GM18951 (cell line): ENCODE data around the gene CD80.
"Not testable (repeated sequence)": the region's sequence is repeated elsewhere in the genome, so short reads cannot be mapped to it uniquely, and the experiment has no call there.

Experiments
- POLR2A ChIP-seq: IDR thresholded peaks from 4 replicates; pipeline ENCODE4 v1.6.1; 2011; ENCODE audit warnings: mild to moderate bottlenecking; ENCODE audit not compliant: insufficient read length, insufficient read depth; ENCODE audit errors: extremely low read depth
- in situ Hi-C: fragments of 300-500 bp; cut with MboI; formaldehyde crosslinking; loops from one replicate; pipeline ENCODE4 v1.12.0; 2022; ENCODE audit warnings: low sequenced_read_pairs, mixed read lengths, inconsistent platforms; ENCODE audit not compliant: unreplicated experiment

The CD80 gene, protein sequence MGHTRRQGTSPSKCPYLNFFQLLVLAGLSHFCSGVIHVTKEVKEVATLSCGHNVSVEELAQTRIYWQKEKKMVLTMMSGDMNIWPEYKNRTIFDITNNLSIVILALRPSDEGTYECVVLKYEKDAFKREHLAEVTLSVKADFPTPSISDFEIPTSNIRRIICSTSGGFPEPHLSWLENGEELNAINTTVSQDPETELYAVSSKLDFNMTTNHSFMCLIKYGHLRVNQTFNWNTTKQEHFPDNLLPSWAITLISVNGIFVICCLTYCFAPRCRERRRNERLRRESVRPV

DNA sequence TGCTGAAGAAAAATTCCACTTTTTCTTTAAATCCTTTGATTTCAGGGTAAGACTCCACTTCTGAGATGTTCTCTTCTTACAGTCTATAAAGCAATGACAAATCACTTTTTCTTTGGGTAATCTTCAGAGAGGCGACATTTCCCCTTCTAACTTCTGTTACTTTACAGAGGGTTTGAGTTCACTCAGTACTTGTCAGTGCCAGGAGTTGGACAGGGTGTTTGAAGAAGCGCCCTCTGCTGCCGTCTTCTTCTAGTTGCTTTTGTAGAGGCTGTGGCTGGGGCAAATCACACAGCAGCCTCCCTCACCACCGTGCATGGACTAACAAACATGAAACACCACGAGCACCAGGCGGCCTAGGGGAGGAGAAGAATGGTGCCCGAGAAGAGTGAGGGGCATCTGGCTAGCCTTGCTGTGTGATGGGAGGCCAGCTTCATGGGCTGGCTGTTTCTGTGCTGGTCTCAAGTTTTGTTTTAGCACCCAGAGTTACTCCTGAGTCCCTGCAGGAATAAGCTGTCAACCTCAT is at the start of gene CD80:
CD80 (minus strand) TSS at position 174 of the 523 bp plus-strand sequence. CDS start 1,886 bp downstream, outside the sequence.
- in situ Hi-C loops = no loop called here
- peak; percentile 50 for TF ChIP-seq POLR2A

DNA sequence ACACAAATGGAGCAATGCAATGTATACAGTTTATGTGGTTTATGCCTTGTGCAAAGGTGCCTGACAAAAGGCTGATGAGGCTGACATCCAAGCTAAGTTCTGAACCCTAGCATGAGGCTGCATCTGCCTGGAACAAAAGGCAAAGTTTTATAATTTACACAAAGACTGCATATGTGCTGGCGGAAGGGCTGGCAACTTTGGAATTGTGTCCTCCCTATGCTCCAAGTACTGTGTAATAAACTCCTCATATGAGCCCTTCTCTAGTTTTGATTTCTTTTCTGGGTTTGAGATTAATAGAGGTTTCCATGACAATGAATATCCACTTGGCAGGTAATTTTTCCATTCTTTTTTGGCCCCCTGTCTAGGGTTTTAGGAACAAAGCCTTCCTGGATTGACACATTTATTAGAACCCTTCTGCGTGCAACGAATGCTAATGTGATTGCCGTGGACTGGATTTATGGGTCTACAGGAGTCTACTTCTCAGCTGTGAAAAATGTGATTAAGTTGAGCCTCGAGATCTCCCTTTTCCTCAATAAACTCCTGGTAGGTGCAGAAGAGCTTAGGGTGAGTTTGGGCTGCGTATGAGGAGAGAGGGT is 49.1 kb upstream of the CD80 start:
- in situ Hi-C loops = no loop called here
- TF ChIP-seq POLR2A = no peak

DNA sequence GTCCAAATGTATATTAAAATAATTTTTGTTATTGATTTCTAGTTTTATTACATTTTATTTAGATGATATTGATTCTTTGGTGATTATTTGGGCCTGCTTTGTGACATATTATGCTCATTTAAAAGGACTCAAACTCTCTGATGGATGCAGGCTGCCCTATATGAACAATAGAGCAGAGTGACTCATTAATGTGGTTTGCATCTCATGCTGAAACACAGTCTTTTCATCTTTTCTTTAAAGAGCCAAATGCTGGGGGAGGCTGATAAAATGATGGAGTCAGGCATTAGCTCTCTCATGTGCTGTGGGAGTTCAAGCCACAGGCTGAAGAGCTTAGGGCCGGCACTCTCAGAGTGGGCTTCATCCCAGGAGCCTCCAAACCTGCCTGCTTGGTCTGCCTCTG is 45.5 kb upstream of the CD80 start:
- TF ChIP-seq POLR2A = no peak
- in situ Hi-C loops = no loop called here

DNA sequence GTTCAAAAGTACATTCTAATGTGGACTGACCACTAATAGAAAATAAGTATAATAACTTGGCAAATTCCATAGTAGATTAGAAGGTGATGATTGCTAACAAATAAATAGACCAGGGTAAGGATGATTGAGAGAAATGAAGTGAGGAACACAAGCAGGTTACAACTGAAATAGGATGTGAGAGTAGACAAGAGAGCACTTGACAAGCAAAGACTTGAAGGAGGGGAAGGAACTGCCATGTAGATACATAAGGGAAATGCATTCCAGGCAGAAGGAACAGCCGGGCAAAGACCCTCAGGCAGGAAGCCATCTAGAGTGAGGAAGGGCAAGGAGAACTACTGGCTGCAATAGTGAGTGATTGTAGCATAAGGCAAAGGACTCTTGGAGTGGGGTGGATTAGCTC is 43.3 kb upstream of the CD80 start:
- in situ Hi-C loops = no loop called here
- no peak for TF ChIP-seq POLR2A

DNA sequence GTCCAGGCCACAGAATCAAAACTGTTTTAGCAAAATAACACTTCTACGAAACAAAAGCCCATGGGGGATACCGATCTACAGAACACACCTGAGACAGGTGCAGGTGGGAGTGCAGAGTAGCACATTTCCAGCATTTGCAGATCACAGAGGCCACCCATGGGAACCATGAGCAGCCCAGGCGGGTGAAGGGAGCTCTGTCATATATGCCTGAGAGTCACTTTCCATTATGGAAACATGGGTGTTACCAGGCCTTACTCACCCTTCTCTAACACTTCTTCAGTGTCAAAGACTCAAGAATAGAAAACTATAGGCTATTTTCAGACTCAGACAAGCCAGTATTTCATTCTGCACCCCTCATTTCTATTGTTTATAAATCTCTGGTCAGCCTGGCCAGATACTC is 41.7 kb upstream of the CD80 start:
- no peak for TF ChIP-seq POLR2A
- in situ Hi-C loops = no loop called here

DNA sequence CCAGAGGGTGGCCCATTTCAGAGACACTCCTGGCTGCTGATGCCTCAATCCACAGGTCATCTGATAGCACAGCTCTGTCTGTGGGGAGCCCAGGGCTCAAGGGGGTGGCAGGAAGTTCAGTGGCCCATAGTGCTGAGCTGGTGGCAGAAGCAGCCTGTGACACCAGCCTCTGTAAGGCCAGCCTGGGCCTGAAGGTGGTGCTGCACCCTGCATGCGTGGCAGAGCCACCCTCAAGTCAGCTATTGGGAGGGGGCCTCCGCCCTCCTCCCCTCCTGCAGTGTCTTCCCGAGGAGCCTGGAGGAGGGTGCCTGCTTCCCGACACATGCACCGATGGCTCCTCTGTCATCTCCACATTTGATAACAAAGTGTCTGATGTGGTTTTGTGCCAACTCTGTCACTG is 41.3 kb upstream of the CD80 start:
- peak; percentile 47 for TF ChIP-seq POLR2A
- in situ Hi-C loops = no loop called here

DNA sequence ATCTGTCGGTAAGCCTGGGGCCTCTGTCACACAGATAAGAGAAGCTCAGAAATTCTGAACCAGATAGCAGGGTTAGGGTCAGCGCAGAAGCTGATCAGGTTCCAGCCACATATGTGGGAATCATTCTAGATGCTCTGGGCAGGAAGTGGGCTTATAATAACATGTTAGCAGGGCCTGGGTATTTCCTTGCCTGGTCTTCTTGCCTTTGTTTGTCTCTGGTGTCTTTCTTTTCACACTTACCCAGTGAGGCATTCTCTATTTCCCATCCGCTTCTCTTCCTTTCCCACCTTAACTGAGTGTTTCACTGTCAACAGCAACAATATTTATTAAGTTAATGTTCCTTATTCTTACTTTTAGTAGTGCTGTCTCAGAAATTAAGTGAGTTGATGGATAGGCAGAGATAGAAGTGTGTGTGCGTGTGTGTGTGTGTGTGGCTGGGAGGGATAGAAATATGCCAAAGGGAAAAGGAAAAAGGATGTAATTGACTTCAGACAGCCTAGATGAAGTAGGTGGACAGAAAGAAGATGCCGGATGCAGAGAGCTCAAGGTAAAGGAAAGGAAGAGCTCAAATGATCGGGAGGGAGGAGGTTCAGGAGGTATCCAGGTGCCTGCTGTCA is 40.3 kb upstream of the CD80 start:
- in situ Hi-C loops = no loop called here
- no peak for TF ChIP-seq POLR2A

DNA sequence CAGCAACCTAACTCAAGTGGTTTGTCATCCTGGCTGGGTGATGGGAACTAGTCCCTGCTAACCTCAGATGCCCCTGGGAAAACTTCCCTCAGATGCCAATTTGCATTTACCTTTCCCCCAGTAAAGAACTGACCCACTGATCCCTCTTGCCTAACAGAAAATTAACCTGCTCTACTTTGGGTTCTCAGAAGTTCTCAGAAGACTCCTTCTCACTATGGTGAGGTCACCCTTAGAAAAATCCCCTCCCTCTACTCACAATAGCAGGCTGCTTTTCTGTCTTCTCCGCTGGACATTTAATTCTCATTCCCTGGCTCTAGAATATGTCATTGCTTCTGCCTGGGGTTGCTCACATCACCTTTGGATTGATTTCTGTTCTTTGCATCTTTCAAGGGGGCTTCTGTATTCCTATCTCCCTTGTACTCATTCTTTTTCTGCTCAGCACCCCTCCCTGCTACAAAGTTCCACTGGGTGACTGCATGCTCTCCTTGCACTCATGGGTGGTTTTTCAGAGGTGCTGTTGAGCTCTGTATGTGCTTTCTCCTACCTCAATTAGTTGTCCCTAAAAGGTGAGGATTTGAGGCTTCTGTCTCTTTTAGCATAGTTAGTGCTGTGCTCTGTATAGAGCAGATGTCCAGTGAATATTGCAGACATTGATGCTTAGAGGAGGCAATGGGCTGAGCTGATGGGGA is 39.1 kb upstream of the CD80 start:
- TF ChIP-seq POLR2A = peak; percentile 25
- in situ Hi-C loops = no loop called here

DNA sequence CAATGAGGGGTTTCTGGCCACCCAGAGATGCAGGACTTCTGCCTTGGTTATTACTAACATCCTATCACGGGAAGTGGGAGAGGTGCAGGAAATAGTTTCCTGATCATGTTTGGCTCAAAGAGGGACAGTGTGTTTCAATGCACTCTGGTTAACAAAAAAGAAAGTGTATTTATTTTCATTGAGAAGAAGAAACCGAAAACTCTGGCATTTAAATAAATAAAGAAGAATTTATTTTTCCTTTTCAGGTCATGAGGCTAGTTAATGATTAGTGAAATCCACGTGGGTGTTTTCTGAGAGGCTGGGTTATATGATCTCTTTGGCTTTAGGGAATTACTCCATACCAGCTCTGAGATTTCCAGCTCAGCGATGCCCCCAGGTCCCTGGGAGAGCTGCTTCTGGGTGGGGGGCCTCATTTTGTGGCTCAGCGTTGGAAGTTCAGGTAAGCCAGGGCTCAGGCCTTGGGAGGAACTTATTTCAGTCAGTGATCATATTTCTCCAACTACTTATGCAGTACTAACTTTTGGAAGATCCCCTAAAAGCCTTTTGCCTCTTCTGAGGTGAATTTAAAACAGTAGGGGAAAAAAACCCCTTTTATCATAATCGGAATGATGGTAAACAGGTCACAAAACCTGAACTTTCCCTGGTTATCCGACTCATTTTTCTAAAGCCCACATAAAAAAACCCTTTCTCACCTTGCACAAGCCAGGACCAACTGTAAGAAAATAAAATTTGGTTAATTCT is 38.3 kb upstream of the CD80 start, which contains the start of gene PLA1A:
PLA1A (plus strand) TSS at position 338 of the 741 bp plus-strand sequence; CDS start at position 367, 29 bp downstream.
- in situ Hi-C loops = no loop called here
- TF ChIP-seq POLR2A = peak; percentile 45

DNA sequence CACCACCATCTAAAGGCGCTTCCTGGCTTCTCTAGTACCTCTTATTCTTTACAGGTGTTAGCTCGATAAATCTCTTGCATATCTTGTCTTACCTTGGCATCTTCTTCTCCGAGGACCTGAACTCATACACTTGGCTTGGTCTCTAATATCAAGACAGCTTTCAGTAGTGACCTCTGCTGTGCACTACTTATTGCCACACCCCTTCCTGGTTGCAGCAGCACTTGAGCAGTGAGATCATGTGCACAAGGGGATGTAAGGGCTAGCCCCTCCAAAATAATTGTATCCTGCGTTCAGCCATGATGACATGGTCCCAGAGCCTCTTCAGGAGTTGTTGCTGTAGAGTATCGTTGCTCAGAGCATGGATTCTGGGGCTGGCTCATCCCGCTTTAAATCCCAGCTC is 37.0 kb upstream of the CD80 start:
- in situ Hi-C loops = no loop called here
- no peak for TF ChIP-seq POLR2A

DNA sequence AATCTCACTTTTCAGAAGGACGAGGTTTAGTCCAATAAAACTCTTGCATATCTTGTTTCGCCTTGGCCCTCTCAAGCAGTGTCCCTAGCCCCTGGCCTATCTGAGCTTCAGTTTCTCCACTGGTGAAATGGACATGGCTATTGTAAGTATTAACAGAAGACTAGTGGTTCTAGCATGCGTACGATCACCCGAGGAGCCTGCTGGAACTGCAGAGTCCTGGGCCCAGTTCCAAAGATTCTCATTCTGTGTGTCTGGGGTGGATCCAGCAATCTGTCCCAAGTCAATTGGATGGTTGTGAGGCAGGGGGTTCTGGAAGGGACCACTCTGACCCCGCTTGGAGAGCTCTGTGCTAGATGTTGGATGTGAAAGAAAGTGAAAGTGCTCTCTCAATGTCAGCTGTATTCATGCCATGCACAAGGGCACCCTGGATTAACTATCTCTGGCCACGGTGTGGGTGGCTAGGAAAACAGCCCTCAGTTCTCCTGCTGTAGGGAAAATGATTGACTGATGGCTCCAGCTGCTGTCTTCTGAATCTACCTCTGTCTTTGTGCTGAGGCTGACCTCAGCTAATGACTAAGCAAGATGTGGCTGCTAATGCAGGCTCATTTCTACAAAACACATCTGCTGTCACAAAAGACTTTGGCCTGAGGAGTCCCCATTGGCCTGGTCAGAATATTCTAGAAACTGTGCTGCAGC is 36.4 kb upstream of the CD80 start:
- no peak for TF ChIP-seq POLR2A
- in situ Hi-C loops = no loop called here

DNA sequence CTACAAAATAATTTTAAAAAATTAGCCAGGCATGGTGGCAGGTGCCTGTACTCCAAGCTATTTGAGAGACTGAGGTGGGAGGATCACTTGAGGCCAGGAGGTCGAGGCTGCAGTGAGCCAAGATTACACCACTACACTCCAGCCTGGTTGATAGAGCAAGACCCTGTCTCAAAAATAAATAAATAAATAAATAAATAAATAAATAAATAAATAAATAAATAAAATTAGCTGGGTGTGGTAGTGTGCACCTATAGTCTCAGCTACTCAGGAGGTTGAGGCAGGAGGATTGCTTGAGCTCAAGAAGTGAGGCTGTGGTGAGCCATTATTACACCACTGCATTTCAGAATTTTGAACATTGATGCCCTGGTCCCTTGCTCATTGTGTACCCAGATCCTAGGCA is 35.5 kb upstream of the CD80 start:
- in situ Hi-C loops = not testable (repeated sequence)
